Astrocyte (in vitro differentiated cells and primary cell): ENCODE data around the gene ZBTB7A.

Experiments
- CTCF ChIP-seq: IDR thresholded peaks from 2 replicates; pipeline ENCODE4 v1.5.1; 2011; ENCODE audit warnings: low read depth, mild to moderate bottlenecking, inconsistent platforms, low read length, moderate library complexity; ENCODE audit not compliant: insufficient read depth
- EZH2 ChIP-seq: IDR thresholded peaks from 2 replicates; pipeline ENCODE4 v1.6.1; 2012; ENCODE audit warnings: mild to moderate bottlenecking, low read length, inconsistent platforms; ENCODE audit not compliant: insufficient read depth

GRCh38 chr19:4064496-4065260, 2.0 kb downstream of the ZBTB7A start:
- TF ChIP-seq CTCF (no peak), EZH2 (no peak)
